H1 (cell line): ENCODE data around the gene OTOS. TPM values are rescaled to one million over a fixed set of nuclear protein-coding genes. Genes with fewer than 3 reads are reported as not detected.

Experiments used
- CTCF ChIA-PET: fragments of 300-600 bp; sonication (Branson Sonifier 250); formaldehyde crosslinking; loops from one replicate; lab custom pipeline; 2021; ENCODE audit not compliant: partially characterized antibody; lab: Charles Lee
- POLR2A ChIA-PET: fragments of 300-600 bp; sonication (Branson Sonifier 250); formaldehyde crosslinking; loops from one replicate; lab custom pipeline; 2021; ENCODE audit warnings: inconsistent platforms; ENCODE audit not compliant: partially characterized antibody; lab: Charles Lee
- DNase-seq, 2 experiments: peaks; one replicate each; pipeline versions ENCODE4 v3.0.0 to v3.0.0-alpha.2; 2010 to 2022; ENCODE audit warnings: low spot score in 2 of 2, low read depth in 1 of 2, mixed read lengths in 1 of 2
- FAIRE-seq: peaks from 2 replicates; lab custom pipeline; 2011; peaks lifted over from hg19 to GRCh38; lab: Jason Lieb, UNC
- H2AFZ ChIP-seq: 2 replicates; pipeline ENCODE4 v1.8.1; 2012; ENCODE audit warnings: low read length, inconsistent platforms
- H2AK5ac ChIP-seq: 2 replicates; pipeline ENCODE4 v1.6.1; 2013; ENCODE audit warnings: low read depth, low read length
- H2BK120ac ChIP-seq: replicated peaks from 2 replicates; pipeline ENCODE3; 2013; ENCODE audit warnings: low read depth, low read length, inconsistent platforms
- H2BK12ac ChIP-seq: 2 replicates; pipeline ENCODE4 v1.6.1; 2013; ENCODE audit warnings: low read depth, low read length
- H2BK15ac ChIP-seq: 2 replicates; pipeline ENCODE4 v1.6.1; 2013; ENCODE audit warnings: low read length
- H2BK20ac ChIP-seq: 2 replicates; pipeline ENCODE4 v1.6.1; 2013; ENCODE audit warnings: low read length
- H2BK5ac ChIP-seq: 2 replicates; pipeline ENCODE4 v1.6.1; 2013; ENCODE audit warnings: low read depth, low read length
- H3K14ac ChIP-seq: 2 replicates; pipeline ENCODE4 v1.6.1; 2013; ENCODE audit warnings: inconsistent platforms; ENCODE audit not compliant: insufficient read length
- H3K18ac ChIP-seq: 2 replicates; pipeline ENCODE4 v1.6.1; 2013; ENCODE audit warnings: low read length; ENCODE audit errors: extremely low read depth
- H3K23ac ChIP-seq: 2 replicates; pipeline ENCODE4 v1.6.1; 2013; ENCODE audit warnings: inconsistent platforms; ENCODE audit not compliant: insufficient read length
- H3K23me2 ChIP-seq: 2 replicates; pipeline ENCODE4 v1.6.1; 2013; ENCODE audit warnings: low read depth, low read length
- H3K27ac ChIP-seq: 2 replicates; pipeline ENCODE4 v1.6.1; 2011; ENCODE audit warnings: low read depth, low read length, inconsistent platforms
- H3K27me3 ChIP-seq, 4 experiments: replicated peaks in 1 of 4; 1 replicate in 1 of 4; 2 replicates in 3 of 4; pipeline versions ENCODE4 v1.6.1 to v1.8.1; 2011 to 2013; ENCODE audit warnings: low read length in 3 of 4, mild to moderate bottlenecking in 3 of 4, inconsistent platforms in 2 of 4, mixed read lengths in 2 of 4, moderate library complexity in 1 of 4; ENCODE audit not compliant: control insufficient read depth in 3 of 4, insufficient read depth in 3 of 4; ENCODE audit errors: extremely low read depth in 1 of 4
- H3K36me3 ChIP-seq, 4 experiments: 2 replicates each; pipeline versions ENCODE4 v1.6.1 to v1.8.1; 2011 to 2013; ENCODE audit warnings: mild to moderate bottlenecking in 4 of 4, low read length in 3 of 4, moderate library complexity in 2 of 4, control low read depth in 1 of 4, inconsistent platforms in 1 of 4; ENCODE audit not compliant: insufficient read depth in 4 of 4, control insufficient read depth in 2 of 4
- H3K4ac ChIP-seq: replicated peaks from 2 replicates; pipeline ENCODE3; 2013; ENCODE audit warnings: low read length, low read depth, mixed read lengths, inconsistent platforms; ENCODE audit not compliant: insufficient read length
- H3K4me1 ChIP-seq, 4 experiments: replicated peaks in 1 of 4; 1 replicate in 1 of 4; 2 replicates in 3 of 4; pipeline versions ENCODE4 v1.6.1 to v1.8.1; 2011 to 2013; ENCODE audit warnings: low read length in 3 of 4, inconsistent platforms in 2 of 4, mixed read lengths in 1 of 4; ENCODE audit not compliant: insufficient read depth in 4 of 4, control insufficient read depth in 3 of 4
- H3K4me2 ChIP-seq, 2 experiments: 2 replicates each; pipeline versions ENCODE4 v1.6.1 to v1.8.1; 2011 to 2013; ENCODE audit warnings: low read depth in 2 of 2, low read length in 2 of 2, control low read depth in 1 of 2, inconsistent platforms in 1 of 2, mild to moderate bottlenecking in 1 of 2; ENCODE audit not compliant: insufficient read depth in 1 of 2
- H3K4me3 ChIP-seq, 4 experiments: fragments of 200-600, 300-600 bp in 1 of 4; sonication (generic), shearing (Covaris generic), sonication (Bioruptor Twin) in 1 of 4; 2 replicates each; pipeline versions ENCODE4 v1.5.1 to v1.8.1; 2011 to 2016; ENCODE audit warnings: low read length in 4 of 4, low read depth in 3 of 4, control low read depth in 2 of 4, inconsistent platforms in 2 of 4, mild to moderate bottlenecking in 2 of 4, mixed read lengths in 1 of 4, moderate library complexity in 1 of 4; ENCODE audit not compliant: insufficient read depth in 2 of 4; ENCODE audit errors: extremely low read depth in 1 of 4
- H3K56ac ChIP-seq: replicated peaks from 2 replicates; pipeline ENCODE3; 2013; ENCODE audit warnings: low read depth, mild to moderate bottlenecking, mixed read lengths, low read length, inconsistent platforms; ENCODE audit not compliant: insufficient read length
- H3K79me1 ChIP-seq: 2 replicates; pipeline ENCODE4 v1.6.1; 2013; ENCODE audit warnings: low read depth, low read length, control low read depth
- H3K79me2 ChIP-seq, 2 experiments: 2 replicates each; pipeline versions ENCODE4 v1.6.1 to v1.8.1; 2012 to 2013; ENCODE audit warnings: low read length in 2 of 2, mild to moderate bottlenecking in 2 of 2, inconsistent platforms in 1 of 2; ENCODE audit not compliant: insufficient read depth in 2 of 2, control insufficient read depth in 1 of 2
- H3K9ac ChIP-seq, 4 experiments: replicated peaks in 1 of 4; 1 replicate in 1 of 4; 2 replicates in 3 of 4; pipeline versions ENCODE4 v1.6.1 to v1.8.1; 2011 to 2013; ENCODE audit warnings: low read depth in 3 of 4, low read length in 3 of 4, control low read depth in 2 of 4, mild to moderate bottlenecking in 2 of 4, moderate library complexity in 2 of 4, inconsistent platforms in 1 of 4; ENCODE audit errors: extremely low read depth in 1 of 4
- H3K9me3 ChIP-seq, 2 experiments: 2 replicates each; pipeline versions ENCODE4 v1.6.1 to v1.8.1; 2012 to 2013; ENCODE audit warnings: mild to moderate bottlenecking in 2 of 2, moderate library complexity in 2 of 2, control low read depth in 1 of 2, inconsistent platforms in 1 of 2, low read depth in 1 of 2, low read length in 1 of 2, mixed read lengths in 1 of 2; ENCODE audit not compliant: insufficient read depth in 2 of 2
- H4K20me1 ChIP-seq, 2 experiments: replicated peaks in 1 of 2; 2 replicates each; pipeline versions ENCODE3 to v1.8.1; 2011 to 2013; ENCODE audit warnings: inconsistent platforms in 2 of 2, low read length in 2 of 2, mild to moderate bottlenecking in 1 of 2; ENCODE audit not compliant: insufficient read depth in 2 of 2, control insufficient read depth in 1 of 2
- H4K5ac ChIP-seq: 2 replicates; pipeline ENCODE4 v1.6.1; 2013; ENCODE audit warnings: low read length, low read depth, mixed read lengths, inconsistent platforms; ENCODE audit not compliant: insufficient read length
- H4K8ac ChIP-seq: 2 replicates; pipeline ENCODE4 v1.8.0; 2013; ENCODE audit warnings: mild to moderate bottlenecking, moderate library complexity, low read length, inconsistent platforms; ENCODE audit not compliant: insufficient read depth; ENCODE audit errors: extremely low read depth
- H4K91ac ChIP-seq: replicated peaks from 2 replicates; pipeline ENCODE3; 2013; ENCODE audit warnings: low read length, mixed read lengths, inconsistent platforms; ENCODE audit not compliant: insufficient read length
- ATF2 ChIP-seq: IDR thresholded peaks from 2 replicates; pipeline ENCODE4 v1.6.1; 2012; ENCODE audit warnings: low read length, inconsistent platforms
- E2F6 ChIP-seq: IDR thresholded peaks from 2 replicates; pipeline ENCODE4 v1.6.1; 2012; ENCODE audit warnings: inconsistent platforms
- EP300 ChIP-seq, 2 experiments: IDR thresholded peaks; 1 replicate in 1 of 2; 2 replicates in 1 of 2; pipeline ENCODE4 v1.6.1; 2011 to 2012; ENCODE audit warnings: low read depth in 2 of 2, low read length in 2 of 2, mild to moderate bottlenecking in 2 of 2, borderline replicate concordance in 1 of 2, inconsistent platforms in 1 of 2, moderate library complexity in 1 of 2
- HDAC6 ChIP-seq: IDR thresholded peaks from one replicate; pipeline ENCODE4 v1.7.1; 2012; ENCODE audit warnings: low read depth, mild to moderate bottlenecking, inconsistent platforms, low read length, moderate library complexity
- KDM1A ChIP-seq: fragments of 200-600, 300-600 bp; sonication (generic); IDR thresholded peaks from 2 replicates; pipeline ENCODE4 v1.7.1; 2016; ENCODE audit warnings: mild to moderate bottlenecking, low read length, borderline replicate concordance
- RAD21 ChIP-seq, 2 experiments: IDR thresholded peaks in 1 of 2; conservative IDR thresholded peaks in 1 of 2; 2 replicates each; pipeline ENCODE4 v1.6.1; 2011; ENCODE audit warnings: low read depth in 2 of 2, low read length in 2 of 2, improper control_type of control experiment in 1 of 2, inconsistent platforms in 1 of 2, mild to moderate bottlenecking in 1 of 2, moderate library complexity in 1 of 2
- SIN3A ChIP-seq, 2 experiments: IDR thresholded peaks in 1 of 2; conservative IDR thresholded peaks in 1 of 2; 2 replicates each; pipeline ENCODE4 v1.6.1; 2011 to 2012; ENCODE audit warnings: low read length in 2 of 2, improper control_type of control experiment in 1 of 2, low read depth in 1 of 2, mild to moderate bottlenecking in 1 of 2
- SP2 ChIP-seq: IDR thresholded peaks from 2 replicates; pipeline ENCODE4 v1.6.1; 2012; ENCODE audit warnings: mild to moderate bottlenecking, low read length, inconsistent platforms
- SUZ12 ChIP-seq: fragments of 200-600 bp; sonication (generic); IDR thresholded peaks from 2 replicates; pipeline ENCODE4 v1.6.1; 2012; ENCODE audit warnings: mild to moderate bottlenecking, inconsistent platforms, low read length, moderate library complexity, mixed read lengths
- TBP ChIP-seq: IDR thresholded peaks from 2 replicates; pipeline ENCODE4 v1.6.1; 2011; ENCODE audit warnings: low read depth, low read length, improper control_type of control experiment
- WGBS, 2 experiments: shearing (Covaris generic) in 1 of 2; methylation state at CpG; one replicate each; pipeline versions ENCODE4 v1.1.6 to v1.1.7; 2013 to 2015; ENCODE audit warnings: low lambda C conversion rate in 2 of 2, mixed read lengths in 2 of 2, inconsistent platforms in 1 of 2, low coverage in 1 of 2, missing lambda C conversion rate in 1 of 2; ENCODE audit not compliant: insufficient replicate concordance in 2 of 2, insufficient coverage in 1 of 2, insufficient read length in 1 of 2; ENCODE audit errors: extremely low coverage in 1 of 2, missing lambda C conversion rate in 1 of 2; 5-methylcytosine and 5-hydroxymethylcytosine counted together
- polyA plus RNA-seq, 7 experiments: library from polyadenylated mRNA; depleted of rRNA in 3 of 7; stranded (reverse) in 5 of 7; unstranded in 2 of 7; fragments of >200 nt in 5 of 7; fragments of 200-250 nt in 2 of 7; gene quantifications; 1 replicate in 5 of 7; 2 replicates in 1 of 7; 4 replicates in 1 of 7; pipeline versions ENCODE4 v1.2.1 to v1.2.3, GENCODE V29; 2011 to 2013; ENCODE audit warnings: missing spikeins in 2 of 7, mixed read lengths in 2 of 7
- total RNA-seq: library from RNA; stranded (reverse); fragmentation: NEBNext Ultra II Directional; extraction: Animal tissue kit (Norgen Biotek cat#: 25700); gene quantifications from 2 replicates; pipeline ENCODE4 v1.2.1, GENCODE V29; 2021

Gene OTOS
- total and polyA plus RNA-seq, 2 of the 8 experiments (the other 6 are each of a cell fraction or from before 2014, with no cell fraction given): 0.17 TPM; not detected in 1

- no peak overlapping the region for H3K14ac ChIP-seq
- H2BK5ac ChIP-seq: no peak overlapping the region
- H2BK120ac ChIP-seq: no peak overlapping the region
- no peak overlapping the region for H3K4ac ChIP-seq
- H2BK12ac ChIP-seq: no peak overlapping the region
- DNase-seq: no peak
- 0 out of 2 replicates have a peak overlapping the region, but pooled peaks have one; percentile 3 for H4K8ac ChIP-seq
- H2BK15ac ChIP-seq: no peak overlapping the region
- ChIA-PET CTCF (interaction anchor here (1.7 kb wide), 1 partner anchor 85 kb away, joined by 7 read pairs; no protein-coding TSS in a partner anchor), POLR2A (no interaction called here)
- H3K56ac ChIP-seq: no peak overlapping the region
- no peaks in the 10 kb centered on the region for H3K79me2 ChIP-seq
- WGBS, 2 experiments: 91% methylated on average over 8 of the region's 10 CpGs; no CpG with 5 or more reads in 1 of the 2 experiments
- H3K23ac ChIP-seq: no peak overlapping the region
- H3K23me2 ChIP-seq: peaks cover 9% of the 10 kb centered on the region; the same call in 1 of the 2 replicates
- no peak overlapping the region for H2AK5ac ChIP-seq
- H4K5ac ChIP-seq: no peak overlapping the region
- no peak overlapping the region for H3K18ac ChIP-seq
- H2BK20ac ChIP-seq: no peak overlapping the region
- H3K36me3 ChIP-seq: no peaks in the 10 kb centered on the region
- no peaks in the 10 kb centered on the region for H3K79me1 ChIP-seq
- no peak overlapping the region for H3K4me2 ChIP-seq
- no peak overlapping the region for H4K91ac ChIP-seq
- peaks cover 0 to 6% of the 10 kb centered on the region in 2 experiments; a peak in 1 of 4 replicates for H3K9me3 ChIP-seq
- H3K4me1 ChIP-seq: no peaks in the 10 kb centered on the region; a peak in 2 of 7 replicates
- H3K9ac ChIP-seq: no peak overlapping the region
- no peak for FAIRE-seq
- H3K4me3 ChIP-seq: no peak overlapping the region
- no peak overlapping the region for H3K27ac ChIP-seq
- peaks cover 0 to 11% of the 10 kb centered on the region in 2 experiments for H4K20me1 ChIP-seq
- no peak overlapping the region for H2AFZ ChIP-seq
- peaks cover 0 to 2% (median under 1%) of the 10 kb centered on the region in 4 experiments; a peak in 2 of 7 replicates for H3K27me3 ChIP-seq
- TF ChIP-seq HDAC6 (no peak), SP2 (no peak), E2F6 (no peak), KDM1A (no peak), TBP (no peak), SIN3A (conservative IDR thresholded peaks at IDR 0.05 in 1 of 2, IDR thresholded peaks at IDR 0.05 in 1 of 2; ENCODE audit: low read depth in 1 of 2, low read length in 2 of 2) (no peak), RAD21 (IDR thresholded peaks at IDR 0.05 in 1 of 2, conservative IDR thresholded peaks at IDR 0.05 in 1 of 2; ENCODE audit: low read depth in 2 of 2, low read length in 2 of 2) (no peak), EP300 (IDR thresholded peaks at IDR 0.05; ENCODE audit: borderline replicate concordance in 1 of 2, low read depth in 2 of 2, low read length in 2 of 2) (no peak), ATF2 (no peak), SUZ12 (no peak)
Measured at GRCh38 chr2:240146141-240146561, 5.7 kb upstream of the OTOS start.
